ENCODE measurements around the gene TIMELESS. TPM values are rescaled to one million over a fixed set of nuclear protein-coding genes. Genes with fewer than 3 reads are reported as not detected.
"Not testable (repeated sequence)": the region's sequence is repeated elsewhere in the genome, so short reads cannot be mapped to it uniquely, and the experiment has no call there.

The TIMELESS gene
- total RNA-seq = 1 to 10 TPM; 5.8 to 9.7 TPM
- long read RNA-seq, full-length matches to known transcripts = 5 of 16 reads
- long read RNA-seq, partial matches to known transcripts = 10 of 16 reads
- long read RNA-seq, other reads (novel, unspliced or antisense) = 1 of 16 reads

GRCh38 chr12:56448860-56449621, at the start of gene TIMELESS:
Gene TIMELESS, minus strand, starts transcription at chr12:56449426. Its CDS starts 15,256 bp downstream, at chr12:56434170.
- intact Hi-C loops (cut with DNase I, micrococcal nuclease) = no loop called here
- DNase-seq = peak; percentile 90
- peak; percentile 98 for ATAC-seq

GRCh38 chr12:56498126-56498902, 49.1 kb upstream of the TIMELESS start:
- intact Hi-C loops (cut with DNase I, micrococcal nuclease); ATAC-seq; DNase-seq: not testable (repeated sequence)

GRCh38 chr12:56496704-56497103, 47.5 kb upstream of the TIMELESS start:
- intact Hi-C loops (cut with DNase I, micrococcal nuclease); ATAC-seq: not testable (repeated sequence)
- DNase-seq = peak; percentile 49 to 55

GRCh38 chr12:56494481-56494880, 45.3 kb upstream of the TIMELESS start:
- DNase-seq; intact Hi-C loops (cut with DNase I, micrococcal nuclease); ATAC-seq: not testable (repeated sequence)

DNA sequence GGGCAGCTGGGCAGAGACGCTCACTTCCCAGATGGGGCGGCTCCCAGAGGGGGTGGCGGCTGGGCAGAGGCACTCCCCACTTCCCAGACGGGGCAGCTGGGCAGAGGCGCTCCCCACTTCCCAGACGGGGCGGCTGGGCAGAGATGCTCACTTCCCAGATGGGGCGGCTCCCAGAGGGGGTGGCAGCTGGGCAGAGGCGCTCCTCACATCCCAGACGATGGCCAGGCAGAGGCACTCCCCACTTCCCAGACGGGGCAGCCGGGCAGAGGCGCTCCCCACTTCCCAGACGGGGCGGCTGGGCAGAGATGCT, 44.8 kb upstream of the TIMELESS start:
- ATAC-seq; intact Hi-C loops (cut with DNase I, micrococcal nuclease); DNase-seq: not testable (repeated sequence)

DNA sequence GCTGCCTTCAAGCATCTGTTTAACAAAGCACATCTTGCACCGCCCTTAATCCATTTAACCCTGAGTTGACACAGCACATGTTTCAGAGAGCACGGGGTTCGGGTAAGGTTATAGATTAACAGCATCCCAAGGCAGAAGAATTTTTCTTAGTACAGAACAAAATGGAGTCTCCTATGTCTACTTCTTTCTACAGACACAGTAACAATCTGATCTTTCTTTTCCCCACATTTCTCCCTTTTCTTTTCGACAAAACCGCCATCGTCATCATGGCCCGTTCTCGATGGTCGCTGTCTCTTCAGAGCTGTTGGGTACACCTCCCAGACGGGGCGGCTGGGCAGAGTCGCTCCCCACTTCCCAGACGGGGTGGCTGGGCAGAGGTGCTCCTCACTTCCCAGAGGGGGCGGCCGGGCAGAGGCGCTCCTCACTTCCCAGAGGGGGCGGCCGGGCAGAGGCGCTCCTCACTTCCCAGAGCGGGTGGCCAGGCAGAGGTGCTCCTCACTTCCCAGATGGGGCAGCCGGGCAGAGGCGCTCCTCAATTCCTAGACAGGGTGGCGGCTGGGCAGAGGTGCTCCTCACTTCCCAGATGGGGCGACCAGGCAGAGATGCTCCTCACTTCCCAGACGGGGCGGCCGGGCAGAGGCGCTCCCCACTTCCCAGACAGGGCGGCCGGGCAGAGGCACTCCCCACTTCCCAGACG, 44.3 kb upstream of the TIMELESS start:
- DNase-seq; ATAC-seq; intact Hi-C loops (cut with DNase I, micrococcal nuclease): not testable (repeated sequence)

DNA sequence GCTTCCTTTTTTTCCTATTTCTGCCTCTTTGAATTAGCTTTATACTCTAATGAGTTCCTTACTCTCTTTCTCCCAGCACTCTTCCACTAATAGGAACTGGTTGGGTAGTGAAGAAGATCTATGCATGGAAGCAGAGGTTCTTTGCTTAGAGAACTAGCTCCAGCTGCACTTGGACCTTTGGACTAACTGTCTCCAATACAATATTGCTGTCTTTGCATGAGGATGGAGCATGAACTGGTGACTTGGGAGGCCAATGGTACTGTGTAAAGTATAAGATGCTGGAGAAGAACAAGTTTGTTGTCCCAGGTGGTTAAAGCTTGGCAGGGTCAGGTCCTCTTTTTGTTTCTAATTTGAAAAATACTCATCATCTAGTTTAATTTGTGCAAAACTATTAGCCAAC, 41.1 kb upstream of the TIMELESS start:
- intact Hi-C loops (cut with DNase I, micrococcal nuclease) = no loop called here
- no peak for DNase-seq
- no peak for ATAC-seq

GRCh38 chr12:56488041-56488955, 39.1 kb upstream of the TIMELESS start, which contains the start of gene GLS2:
Gene GLS2, minus strand, starts transcription at chr12:56488161. Its CDS starts 43 bp downstream, at chr12:56488118.
- intact Hi-C loops (cut with DNase I, micrococcal nuclease) = no loop called here
- ATAC-seq = peak; percentile 97
- peak; percentile 76 to 79 for DNase-seq

DNA sequence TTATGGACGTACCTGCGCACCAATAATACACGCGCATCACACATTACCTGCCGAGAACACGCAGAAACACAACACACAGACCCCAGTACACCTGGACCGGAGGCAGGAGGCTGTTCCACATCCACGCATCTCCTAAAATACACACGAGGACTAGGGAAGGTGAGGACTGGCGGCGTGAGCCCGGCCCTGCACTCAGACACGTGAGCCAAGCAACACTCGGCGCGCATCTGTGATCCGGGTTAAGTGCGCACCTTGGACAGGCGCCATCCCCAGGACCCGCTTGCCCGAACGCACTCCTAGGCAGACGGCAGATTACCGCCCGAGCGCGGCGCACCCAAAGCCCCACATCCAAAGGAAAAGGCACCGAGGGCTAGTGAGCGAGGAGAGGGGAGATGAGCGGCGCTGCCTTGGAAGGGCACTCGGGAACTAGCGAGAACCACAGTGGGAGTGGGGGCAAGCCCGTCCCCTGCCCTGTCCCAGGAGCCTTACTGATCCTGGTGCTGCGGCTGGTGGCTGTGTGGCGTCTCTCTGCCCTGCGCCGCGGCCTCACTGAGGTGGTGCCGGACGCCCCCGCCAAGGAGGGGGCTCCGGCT, 38.3 kb upstream of the TIMELESS start:
- peak; percentile 38 to 41 for DNase-seq
- intact Hi-C loops (cut with DNase I, micrococcal nuclease) = no loop called here
- peak; percentile 62 for ATAC-seq

DNA sequence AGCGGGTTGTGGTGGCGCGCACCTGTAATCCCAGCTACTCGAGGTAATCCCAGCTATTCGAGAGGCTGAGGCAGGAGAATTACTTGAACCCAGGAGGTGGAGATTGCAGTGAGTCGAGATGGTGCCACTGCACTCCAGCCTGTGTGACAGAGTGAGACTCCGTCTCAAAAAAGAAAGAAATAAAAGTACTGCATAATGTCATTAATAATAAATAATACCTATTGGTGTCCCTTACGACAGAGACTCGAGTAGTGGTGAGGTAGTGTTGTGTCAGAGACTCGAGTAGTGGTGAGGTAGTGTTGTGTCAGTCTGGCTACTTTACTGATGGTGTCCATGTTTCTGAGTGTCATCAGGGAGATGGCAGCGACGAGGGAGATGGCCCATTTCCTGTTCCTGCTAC, 37.5 kb upstream of the TIMELESS start:
- DNase-seq (no peak), ATAC-seq (no peak)
- intact Hi-C loops (cut with DNase I, micrococcal nuclease) = no loop called here

DNA sequence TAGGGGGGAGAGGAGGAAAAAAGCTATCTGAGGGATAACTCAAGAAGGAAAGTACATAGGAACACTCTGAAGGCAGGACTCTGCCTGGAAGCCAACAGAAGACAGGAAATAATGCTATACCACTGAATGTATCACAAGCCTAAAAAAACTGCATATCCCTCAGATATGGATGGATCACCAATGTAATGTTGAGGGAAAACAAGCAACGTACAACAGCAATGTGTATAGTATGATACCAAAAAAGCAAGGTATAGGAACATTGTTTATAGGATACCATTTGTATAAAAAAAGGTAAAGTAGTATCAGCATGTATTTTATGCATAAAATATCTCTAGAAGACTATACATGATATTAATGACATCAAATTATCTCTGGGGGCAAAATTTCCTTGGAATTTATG, 35.3 kb upstream of the TIMELESS start:
- DNase-seq (no peak), ATAC-seq (no peak)
- intact Hi-C loops (cut with DNase I, micrococcal nuclease) = no loop called here

- no peak for DNase-seq
- intact Hi-C loops (cut with DNase I, micrococcal nuclease) = no loop called here
- ATAC-seq = no peak
These were observed 30.4 kb upstream of the TIMELESS start for GRCh38 chr12:56479625-56480024.

GRCh38 chr12:56477521-56478225, 28.4 kb upstream of the TIMELESS start:
- no peak for ATAC-seq
- intact Hi-C loops (cut with DNase I, micrococcal nuclease) = no loop called here
- DNase-seq = no peak

DNA sequence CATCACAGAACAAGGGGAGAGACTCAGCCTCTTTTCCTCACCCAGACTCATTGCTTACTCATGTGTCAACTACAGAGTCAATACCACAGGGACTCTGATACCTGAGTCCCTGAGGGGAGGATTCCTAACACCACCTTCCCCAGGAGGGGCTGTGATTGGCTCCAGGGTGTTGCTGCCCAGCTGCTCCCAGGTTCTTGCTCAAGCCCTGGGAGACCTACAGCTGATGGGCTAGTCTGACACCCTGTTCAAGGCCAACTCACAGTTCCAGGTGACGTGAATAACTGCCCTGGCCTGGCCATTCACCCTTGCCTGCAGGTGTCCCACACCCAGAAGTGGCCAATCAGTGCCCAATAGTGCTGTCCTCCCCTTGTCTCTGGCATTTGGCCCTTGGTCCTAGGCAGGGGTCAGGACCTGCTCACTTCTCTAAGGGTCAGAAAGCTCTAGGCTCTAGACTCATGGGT, 27.8 kb upstream of the TIMELESS start:
- DNase-seq (no peak), ATAC-seq (peak; percentile 14)
- intact Hi-C loops (cut with DNase I, micrococcal nuclease) = no loop called here

GRCh38 chr12:56476143-56476542, 26.9 kb upstream of the TIMELESS start:
- ATAC-seq = no peak
- intact Hi-C loops (cut with DNase I, micrococcal nuclease) = no loop called here
- DNase-seq = no peak

DNA sequence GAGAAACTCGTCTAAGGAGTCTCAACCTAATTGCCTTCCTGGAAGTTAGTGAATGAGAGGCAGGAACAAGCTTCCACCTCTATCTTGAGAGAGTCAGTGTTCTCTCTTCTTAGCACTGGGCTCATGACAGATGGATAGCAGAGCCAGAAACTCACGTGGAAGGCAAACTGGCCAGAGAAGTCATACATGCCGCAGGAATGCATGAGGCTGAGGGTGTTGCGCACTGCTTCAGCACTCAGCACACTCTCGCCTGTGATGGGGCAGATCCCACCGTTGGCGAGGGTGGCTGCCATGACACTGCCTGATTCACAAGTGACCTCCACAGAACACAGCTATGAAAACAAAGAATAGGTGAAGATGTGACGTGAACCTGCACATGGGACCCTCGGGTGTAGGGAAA, 25.2 kb upstream of the TIMELESS start:
- intact Hi-C loops (cut with DNase I, micrococcal nuclease) = no loop called here
- no peak for DNase-seq
- ATAC-seq = no peak

All from left colon (tissue), 2 donors.